ENCODE results near the gene ACCSL.
A peak's percentile ranks its signal among the peaks of the same experiment; 100 is the strongest.

Gene ACCSL

DNA sequence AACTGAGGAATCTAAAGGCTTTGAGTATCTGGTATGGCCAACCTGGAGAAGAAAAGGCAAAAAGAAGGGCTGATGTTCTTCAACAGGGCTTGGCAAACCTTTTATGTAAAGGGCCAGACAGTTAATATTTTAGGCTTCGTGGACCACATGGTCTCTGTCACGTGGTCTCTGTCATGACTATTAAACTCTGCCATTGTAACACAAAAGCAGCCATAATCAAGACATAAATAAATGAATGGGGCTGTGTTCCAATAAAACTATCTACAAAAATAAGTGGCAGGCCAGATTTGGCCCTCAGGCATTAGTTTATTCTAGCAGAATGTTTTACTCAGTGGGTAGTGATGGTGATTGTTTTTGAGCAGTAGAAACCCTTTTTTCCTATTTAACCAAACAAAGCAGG lies 483 bp upstream of the ACCSL start:
- H3K27ac ChIP-seq = no peak overlapping the region
- no peak for DNase-seq (ENCODE audit: low read depth, low spot score)

DNA sequence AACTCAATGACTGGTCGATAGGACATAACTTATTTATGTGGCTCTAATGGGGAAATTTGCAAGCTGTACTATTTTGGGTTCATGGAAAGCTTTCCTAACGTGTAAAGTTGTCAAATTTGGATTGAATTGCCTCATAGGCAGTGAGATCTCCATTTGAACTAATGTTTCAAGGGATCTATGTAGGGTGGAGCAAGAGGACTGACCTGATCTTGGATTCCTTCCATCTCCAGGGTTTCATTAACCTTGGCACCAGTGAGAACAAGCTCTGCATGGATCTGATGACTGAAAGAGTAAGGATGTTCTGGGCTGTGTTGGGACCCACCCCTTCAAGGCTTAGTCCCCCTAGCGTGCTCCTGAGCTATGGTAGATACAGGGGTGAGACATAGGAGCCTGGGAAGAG lies 2.1 kb downstream of the ACCSL start:
- H3K27ac ChIP-seq = no peak overlapping the region
- no peak for DNase-seq (ENCODE audit: low read depth, low spot score)

DNA sequence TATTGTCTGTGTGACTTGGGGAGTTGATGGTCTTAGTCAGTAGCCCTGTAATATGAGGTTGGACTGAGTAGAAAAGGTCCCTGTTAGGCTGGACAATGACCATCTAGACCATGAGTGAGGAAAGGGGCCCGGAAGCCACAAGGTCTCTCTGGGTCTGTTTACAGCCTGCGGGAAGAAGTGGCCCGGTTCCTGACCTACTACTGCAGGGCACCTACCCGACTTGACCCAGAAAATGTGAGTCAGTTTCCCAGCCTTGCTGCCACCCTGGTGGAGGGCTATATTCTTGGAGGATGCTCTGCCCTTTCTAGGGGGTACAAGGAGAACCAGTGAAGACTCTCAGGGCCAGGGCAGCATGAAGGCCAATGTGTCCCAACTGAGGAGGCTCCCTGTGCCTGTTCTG lies 3.4 kb downstream of the ACCSL start:
- H3K27ac ChIP-seq = no peak overlapping the region
- no peak for DNase-seq (ENCODE audit: low read depth, low spot score)

DNA sequence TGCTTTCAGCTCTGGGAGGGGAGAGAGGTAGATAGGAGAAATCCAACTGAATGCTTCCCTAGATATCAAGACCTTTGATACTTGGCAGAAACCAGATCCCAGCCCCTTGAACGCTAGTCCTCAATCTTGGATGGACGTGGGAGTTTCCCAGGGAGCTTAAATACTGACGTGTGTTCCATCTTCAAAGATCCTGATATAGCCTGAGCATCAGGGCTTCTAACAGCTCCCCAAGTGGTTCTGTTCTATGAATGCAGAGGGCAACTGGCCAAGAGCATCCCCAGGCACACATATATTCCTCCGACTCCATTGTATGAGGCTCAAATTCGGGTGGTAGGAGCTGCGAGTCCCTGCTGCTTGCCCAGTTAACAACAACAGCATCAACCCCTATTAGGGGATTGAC lies 9.6 kb downstream of the ACCSL start:
- H3K27ac ChIP-seq = no peak overlapping the region
- DNase-seq (ENCODE audit: low read depth, low spot score) = no peak

DNA sequence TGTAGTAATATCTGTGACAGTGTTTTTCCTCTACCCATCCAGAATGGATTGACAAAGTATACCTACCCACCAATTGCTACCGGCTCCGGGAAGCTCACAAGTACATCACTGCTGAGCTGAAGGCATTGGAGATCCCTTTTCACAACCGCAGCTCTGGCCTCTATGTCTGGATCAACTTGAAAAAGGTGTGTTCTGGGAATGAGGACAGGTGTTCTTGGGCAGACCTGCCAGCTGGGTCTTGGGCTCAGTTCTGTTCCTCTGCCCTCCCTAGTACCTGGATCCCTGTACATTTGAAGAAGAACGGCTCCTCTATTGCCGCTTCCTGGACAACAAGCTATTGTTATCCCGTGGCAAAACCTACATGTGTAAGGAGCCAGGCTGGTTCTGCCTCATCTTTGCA lies 10.5 kb downstream of the ACCSL start:
- DNase-seq (ENCODE audit: low read depth, low spot score) = no peak

DNA sequence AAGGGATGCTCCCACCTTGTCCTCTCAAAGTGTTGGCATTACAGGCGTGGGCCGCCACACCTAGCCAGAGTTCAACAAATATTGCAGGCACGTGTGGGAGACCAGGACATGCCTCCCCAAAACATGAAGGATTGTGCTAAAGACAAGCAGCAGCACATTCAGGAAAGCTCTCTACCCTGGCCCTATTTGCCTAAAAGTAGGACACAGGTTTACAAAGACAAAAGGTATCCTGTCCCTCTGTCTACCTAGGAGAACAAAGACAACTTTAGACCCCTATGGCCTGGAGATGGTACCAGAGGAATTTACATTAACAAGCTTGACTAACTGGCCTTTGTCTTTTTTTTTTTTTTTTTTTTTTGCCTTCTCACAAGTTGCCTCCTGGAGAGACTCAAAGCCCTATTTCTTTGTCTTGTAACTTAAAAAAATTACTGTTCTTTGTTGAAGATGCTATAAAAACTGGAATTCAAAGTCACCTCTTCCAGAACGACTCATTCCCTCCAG lies 17.4 kb downstream of the ACCSL start:
- DNase-seq (ENCODE audit: low read depth, low spot score) = no peak
- H3K27ac ChIP-seq = no peak overlapping the region

More for the DNA sequence above, 10.5 kb downstream of the ACCSL start:
- H3K27ac ChIP-seq = no peak overlapping the region

DNA sequence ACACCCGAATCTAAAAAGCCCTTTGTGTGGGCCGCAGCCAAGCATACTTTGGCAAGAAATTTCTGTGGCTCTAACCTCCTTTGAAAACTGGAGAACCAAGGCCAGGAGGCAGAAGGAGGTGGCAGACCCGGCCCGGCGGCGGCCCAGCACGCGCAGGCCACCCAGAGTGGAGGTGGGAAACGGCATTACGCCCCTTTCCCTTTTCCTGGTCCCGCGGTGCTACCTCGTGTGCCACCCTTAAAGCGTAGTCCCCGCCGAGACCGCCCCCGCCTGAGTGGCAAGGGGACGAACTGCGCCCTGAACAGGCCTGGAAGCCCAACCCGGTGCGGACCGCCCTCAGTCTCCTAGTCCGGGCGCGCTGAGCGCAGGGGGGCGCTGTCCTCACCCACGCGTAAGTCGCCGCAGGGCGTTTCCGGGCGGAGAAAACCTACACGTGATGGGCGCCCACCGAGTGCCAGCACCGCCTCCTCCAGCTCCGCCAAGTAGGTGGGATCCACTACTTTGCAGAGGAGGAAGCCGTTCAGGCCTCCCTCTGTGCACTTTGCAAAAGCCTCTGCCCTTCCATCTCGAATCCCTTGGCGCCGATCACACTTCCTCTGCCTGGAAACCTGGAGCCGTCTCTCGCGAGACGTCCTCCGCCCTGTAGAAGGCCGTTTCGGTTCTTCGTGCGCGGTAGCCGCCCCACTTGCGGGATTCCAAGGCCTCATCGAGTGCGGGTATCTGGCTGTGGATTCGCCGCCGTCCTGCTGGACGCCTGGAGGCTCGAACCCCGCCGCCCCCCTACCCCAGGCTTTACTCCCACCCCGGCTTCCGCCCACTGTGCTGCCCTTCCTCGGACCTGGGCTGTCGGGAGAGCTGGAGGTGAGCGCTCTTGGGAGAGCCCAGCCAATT lies 18.3 kb downstream of the ACCSL start, which contains the start of gene ACCS:
Gene ACCS (plus strand): TSS at position 430 of the 891 bp plus-strand sequence. CDS start 1,358 bp downstream, outside the sequence.
- peak within 1 kb of the TSS; percentile 82 for H3K27ac ChIP-seq
- peak; percentile 44 for DNase-seq (ENCODE audit: low read depth, low spot score)

DNA sequence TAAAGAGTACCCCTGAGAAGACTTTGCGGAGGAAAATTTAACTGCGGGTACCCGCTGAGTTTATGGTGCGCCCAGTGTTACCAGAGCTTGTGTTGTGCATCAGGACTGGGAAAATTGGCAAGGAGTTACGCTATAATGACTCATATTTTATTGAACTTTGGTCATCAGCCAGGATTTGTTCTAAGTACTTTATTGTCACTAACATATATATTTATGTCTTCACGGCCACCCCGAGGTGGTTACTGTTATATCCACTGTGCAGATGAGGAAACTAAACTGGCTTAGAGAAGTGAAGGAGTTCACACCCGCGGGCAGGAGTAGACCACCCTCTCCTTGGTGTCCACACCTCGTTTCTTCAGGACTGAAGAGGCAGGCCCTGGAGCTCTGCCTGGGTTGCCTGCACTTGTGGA lies 19.0 kb downstream of the ACCSL start:
- DNase-seq (ENCODE audit: low read depth, low spot score) = peak; percentile 40
- H3K27ac ChIP-seq = peak overlapping the region; percentile 82

DNA sequence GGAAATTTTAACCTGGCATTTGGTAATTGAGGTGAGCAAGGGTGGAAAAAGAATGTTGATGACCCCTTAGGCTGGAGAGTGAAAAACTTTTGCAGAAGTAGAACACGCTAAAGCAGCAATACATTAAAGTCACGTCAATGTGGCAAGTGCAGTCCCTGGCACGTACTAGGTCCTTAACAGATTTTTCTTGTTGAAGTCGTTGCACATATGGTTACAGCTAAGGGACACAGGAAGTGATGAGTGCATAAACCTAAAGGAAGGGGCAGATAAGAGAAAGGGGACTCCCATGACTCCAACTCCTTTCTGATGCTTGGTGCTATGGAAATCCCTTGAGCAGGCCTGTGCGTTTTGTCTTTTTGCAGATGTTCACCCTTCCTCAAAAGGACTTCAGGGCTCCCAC lies 19.5 kb downstream of the ACCSL start:
- no peak for DNase-seq (ENCODE audit: low read depth, low spot score)

DNA sequence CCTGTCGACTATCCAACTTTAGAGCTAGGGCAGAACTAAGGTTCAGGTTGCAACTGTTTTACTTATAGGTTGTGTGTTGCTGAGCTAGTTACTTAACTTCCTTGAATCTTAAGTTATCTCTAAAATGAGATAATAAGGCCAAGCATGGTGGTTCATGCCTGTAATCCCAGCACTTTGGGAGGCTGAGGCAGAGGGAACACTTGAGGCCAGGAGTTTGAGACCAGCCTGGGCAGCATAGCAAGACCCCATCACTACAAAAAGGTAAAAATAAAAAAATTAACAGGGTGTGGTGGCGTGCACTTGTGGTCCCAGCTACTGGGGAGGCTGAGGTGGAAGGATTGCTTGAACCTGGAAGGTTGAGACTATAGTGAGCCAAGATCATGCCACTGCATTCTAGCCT lies 20.4 kb downstream of the ACCSL start:
- H3K27ac ChIP-seq = no peak overlapping the region
- DNase-seq (ENCODE audit: low read depth, low spot score) = no peak

More for the DNA sequence above, 19.5 kb downstream of the ACCSL start:
- H3K27ac ChIP-seq = no peak overlapping the region

DNA sequence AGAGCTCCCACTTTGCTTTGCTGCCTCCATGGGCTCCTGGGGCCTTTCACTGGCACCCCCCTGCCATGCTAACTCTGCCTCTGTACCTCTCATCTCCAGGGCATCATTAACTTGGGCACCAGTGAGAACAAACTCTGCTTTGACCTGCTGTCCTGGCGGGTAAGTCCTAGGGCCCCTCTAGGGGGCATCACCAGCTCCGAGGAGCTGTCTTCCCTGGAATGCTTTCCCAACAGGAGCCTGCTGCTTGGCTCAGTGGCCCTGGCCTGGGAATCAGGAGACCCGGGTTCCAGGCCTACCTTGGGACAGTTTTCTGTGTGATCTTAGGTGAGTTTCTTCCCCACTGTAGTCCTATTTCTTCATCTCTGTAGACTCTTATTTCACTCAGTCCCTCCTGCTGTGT lies 23.4 kb downstream of the ACCSL start:
- no peak overlapping the region for H3K27ac ChIP-seq
- DNase-seq (ENCODE audit: low read depth, low spot score) = no peak

DNA sequence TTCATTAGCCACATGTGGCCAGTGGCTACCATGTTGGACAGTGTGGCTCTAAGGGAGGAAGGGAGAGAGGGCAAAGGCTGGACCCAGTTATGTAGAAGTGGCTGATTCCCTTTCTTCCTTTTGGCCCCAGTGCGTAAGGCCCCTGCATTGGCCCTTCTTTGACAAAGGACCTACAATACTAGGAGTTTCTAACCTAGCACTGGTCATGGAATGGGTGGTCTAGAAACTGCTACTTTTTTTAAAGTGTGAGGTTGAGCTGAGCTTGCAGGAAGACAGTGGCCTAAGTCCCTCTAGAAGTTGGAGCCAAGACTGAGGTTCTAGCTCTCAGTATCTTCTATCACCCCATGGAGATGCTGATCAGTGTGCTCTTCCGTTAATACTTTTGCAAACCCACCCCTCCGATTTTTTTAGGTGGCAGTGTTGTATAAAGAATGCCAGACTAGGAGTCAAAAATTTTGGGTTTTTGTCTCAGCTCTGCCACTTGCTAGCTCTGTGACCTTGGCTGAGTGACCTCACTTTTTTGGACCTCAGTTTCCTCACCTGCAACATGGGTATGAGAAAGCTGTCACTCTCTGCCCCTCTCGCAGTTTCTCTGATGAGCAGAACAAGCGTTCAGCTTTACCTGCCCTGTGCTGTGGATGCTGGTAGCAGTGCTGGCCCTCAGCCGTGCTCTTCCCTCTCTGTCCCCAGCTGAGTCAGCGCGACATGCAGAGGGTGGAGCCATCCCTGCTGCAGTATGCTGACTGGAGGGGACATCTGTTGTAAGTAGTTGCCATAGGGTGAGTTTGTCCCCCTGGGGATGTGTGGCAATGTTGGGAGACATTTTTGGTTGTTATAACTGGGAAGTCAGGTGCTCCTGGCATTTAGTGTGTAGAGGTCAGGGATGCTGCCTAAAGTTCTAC lies 25.2 kb downstream of the ACCSL start:
- no peak for DNase-seq (ENCODE audit: low read depth, low spot score)
- H3K27ac ChIP-seq = no peak overlapping the region

DNA sequence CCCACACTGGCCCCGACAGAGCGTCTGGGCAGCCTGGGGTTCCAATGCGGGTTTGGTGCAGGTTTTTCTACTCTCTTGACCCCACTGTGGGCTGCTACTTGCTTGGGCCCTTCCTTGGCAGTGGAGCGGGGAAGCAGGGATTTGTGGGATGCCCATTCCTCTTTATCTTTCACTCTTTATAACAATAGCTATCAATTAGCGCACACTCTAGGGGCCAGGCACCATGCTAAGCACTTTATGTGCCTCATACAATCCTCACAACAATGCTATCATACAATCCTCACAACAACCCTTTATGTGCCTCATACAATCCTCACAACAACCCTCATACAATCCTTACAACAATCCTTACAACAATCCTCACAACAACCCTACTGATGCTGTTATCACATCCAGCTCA lies 31.0 kb downstream of the ACCSL start:
- no peak overlapping the region for H3K27ac ChIP-seq
- no peak for DNase-seq (ENCODE audit: low read depth, low spot score)

DNA sequence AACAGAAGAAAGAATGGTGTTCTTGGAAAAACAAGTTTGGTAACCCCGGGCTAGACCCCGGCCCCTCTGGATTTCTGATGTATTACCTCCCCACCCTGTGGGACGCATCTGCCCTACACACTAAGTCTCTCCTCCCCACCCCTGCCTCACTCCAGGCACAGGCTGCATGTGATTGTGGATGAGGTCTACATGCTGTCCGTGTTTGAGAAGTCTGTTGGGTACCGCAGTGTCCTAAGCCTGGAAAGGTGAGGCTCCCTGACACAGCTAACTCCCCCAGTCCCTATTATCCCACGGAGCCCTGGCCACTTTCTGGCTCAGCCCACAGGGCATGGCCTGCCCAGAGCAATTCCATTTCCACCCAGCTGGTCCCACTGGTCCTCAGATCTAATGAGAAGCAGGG lies 31.6 kb downstream of the ACCSL start:
- H3K27ac ChIP-seq = no peak overlapping the region
- no peak for DNase-seq (ENCODE audit: low read depth, low spot score)

DNA sequence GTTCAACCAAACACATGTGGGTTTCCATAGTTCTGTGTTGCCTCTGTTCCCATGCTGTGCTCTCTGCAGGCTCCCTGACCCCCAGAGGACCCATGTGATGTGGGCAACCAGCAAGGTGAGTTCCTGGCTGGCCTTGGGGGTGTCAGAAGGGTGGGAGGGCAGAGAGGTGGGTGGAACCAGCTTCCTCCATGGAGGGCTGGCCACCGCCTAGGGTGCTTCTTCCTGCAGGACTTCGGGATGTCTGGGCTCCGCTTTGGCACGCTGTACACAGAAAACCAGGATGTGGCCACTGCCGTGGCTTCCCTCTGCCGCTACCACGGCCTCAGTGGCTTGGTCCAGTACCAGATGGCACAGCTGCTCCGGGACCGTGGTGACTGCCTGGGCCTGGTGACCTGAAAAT lies 33.2 kb downstream of the ACCSL start:
- no peak overlapping the region for H3K27ac ChIP-seq
- DNase-seq (ENCODE audit: low read depth, low spot score) = no peak

DNA sequence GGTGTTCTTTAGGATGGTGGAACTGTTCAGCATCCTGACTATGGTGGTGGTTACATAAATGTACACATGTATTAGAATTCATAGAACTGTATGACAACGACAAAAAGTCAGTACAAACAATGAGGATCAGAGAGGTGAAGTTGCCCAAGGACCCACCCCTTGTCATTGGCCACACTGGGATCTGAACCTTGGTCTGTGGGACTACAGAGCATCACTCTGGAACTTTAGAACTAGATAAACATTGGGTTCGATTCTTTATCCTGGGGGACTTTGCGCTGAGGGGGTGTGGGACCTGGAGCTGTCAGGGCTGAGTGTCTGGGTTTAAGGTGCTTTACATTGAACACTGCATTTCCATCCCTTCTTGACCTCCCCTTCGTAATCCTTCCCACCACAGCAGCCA lies 34.9 kb downstream of the ACCSL start:
- no peak for DNase-seq (ENCODE audit: low read depth, low spot score)
- H3K27ac ChIP-seq = no peak overlapping the region

DNA sequence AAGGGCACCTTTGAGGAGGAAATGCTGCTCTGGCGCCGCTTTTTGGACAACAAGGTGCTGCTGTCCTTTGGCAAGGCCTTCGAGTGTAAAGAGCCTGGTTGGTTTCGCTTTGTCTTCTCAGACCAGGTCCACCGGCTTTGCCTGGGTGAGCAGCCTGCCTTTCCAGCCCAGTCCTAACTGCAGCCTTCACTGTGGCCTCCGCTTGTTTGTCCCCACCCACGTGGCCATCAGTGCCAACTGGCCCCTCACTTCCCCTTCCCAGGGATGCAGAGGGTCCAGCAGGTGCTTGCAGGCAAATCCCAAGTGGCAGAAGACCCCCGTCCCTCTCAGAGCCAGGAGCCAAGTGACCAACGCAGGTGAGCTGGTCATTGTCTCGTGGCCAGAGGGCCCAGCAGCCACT lies 35.7 kb downstream of the ACCSL start:
- no peak overlapping the region for H3K27ac ChIP-seq
- DNase-seq (ENCODE audit: low read depth, low spot score) = no peak

DNA sequence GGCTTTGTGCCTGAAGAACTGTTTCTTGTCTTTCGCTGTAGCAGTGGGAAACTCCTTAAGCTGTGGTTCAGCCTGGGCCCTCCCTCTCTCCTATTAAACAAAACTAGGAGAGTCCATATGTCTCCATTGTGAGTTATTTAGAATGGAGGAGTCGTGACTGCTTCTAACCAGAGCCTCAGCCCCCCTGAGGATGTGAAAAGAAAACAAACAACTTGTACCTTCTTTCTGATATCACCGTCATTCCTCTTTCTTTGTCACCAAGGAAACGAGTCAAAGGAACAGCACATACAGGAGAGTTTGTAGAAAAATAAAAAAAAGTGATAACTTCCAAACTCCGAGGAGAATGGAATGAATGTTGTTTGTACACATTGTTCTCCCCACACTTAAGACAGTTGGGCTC lies 36.1 kb downstream of the ACCSL start:
- H3K27ac ChIP-seq = no peak overlapping the region
- no peak for DNase-seq (ENCODE audit: low read depth, low spot score)

DNA sequence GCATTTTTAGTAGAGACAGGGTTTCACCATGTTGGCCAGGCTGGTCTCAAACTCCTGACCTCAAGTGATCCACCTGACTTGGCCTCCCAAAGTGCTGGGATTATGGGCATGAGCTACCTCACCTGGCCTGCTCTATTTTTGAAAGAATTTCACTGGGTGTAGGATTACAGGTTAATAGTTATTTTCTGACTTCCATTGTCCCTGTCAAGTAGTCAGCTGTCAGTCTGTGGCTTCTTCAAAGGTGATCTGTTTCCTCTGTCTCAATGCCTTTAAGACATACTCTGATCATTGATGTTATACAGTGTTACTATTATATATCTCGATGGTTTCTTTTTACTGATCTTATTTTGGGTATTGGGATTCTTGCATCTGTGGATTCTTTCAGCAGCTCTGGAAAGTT lies 37.5 kb downstream of the ACCSL start:
- DNase-seq (ENCODE audit: low read depth, low spot score) = no peak
- no peak overlapping the region for H3K27ac ChIP-seq

DNA sequence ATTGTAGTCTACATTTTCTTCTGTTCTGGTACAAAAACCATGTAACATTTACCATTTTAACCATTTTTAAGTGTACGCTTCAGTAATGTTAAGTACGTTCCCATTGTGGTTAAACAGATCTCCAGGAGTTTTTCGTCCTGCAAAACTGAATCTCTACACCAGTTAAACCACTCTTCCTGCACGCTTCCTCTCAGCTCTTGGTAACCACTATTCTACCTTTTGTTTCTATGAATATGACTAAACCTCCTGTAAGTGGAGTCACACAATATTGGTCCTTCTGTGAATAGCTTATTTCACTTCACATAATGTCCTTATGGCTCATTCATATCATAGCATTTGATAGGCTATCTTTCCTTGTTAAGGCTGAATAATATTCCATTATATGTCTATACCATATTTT lies 40.6 kb downstream of the ACCSL start:
- no peak for DNase-seq (ENCODE audit: low read depth, low spot score)
- H3K27ac ChIP-seq = no peak overlapping the region

DNA sequence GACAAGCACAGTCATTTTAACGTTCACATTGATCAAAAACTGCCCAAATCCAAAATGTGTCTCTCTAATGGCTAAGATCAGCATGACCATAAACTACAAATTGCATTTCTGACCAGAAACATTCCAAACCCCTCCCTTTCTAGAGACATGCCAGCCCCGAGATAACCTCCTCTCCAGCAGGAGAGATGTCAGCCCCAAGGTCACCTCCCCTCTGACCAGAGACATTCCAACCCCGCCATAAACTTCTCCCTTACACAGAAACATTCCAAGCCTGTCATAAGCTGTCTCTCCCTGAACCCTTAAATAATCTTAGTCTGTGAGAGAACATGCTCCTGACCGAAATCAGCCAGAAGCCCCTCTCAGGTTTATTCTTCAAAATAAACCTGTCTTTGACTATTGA lies 41.1 kb downstream of the ACCSL start:
- no peak for DNase-seq (ENCODE audit: low read depth, low spot score)
- H3K27ac ChIP-seq = no peak overlapping the region

Data from epithelial cell of prostate (primary cell).